T-helper 2 cell (primary cell): ENCODE measurements around the gene NOX5.

ENCODE experiments used
- DNase-seq, 5 experiments: peaks; one replicate each; pipeline versions ENCODE4 v3.0.0 to v3.0.0-alpha.2; 2012 to 2022

Gene NOX5

DNA sequence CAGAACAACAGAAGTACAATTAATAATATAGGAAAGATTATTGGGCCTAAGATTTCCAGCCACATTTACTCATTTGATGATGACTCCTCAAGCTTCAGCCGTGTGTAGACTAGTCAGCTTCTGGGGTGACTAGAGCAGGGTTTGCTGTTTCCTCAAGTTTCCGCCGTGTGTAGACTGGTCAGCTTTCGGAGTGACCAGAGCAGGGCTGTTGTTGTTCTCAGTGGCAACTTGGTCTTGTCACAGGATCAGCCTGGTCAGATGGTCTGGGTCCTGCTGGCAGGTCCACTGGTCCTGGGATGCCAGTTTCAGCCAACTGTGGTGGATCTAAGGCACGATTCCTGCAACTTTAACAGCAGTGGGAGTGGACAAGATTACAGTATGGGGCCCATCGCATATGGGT lies 21.8 kb upstream of the NOX5 start:
- no peak for DNase-seq

GRCh38 chr15:68993276-68993675 lies 21.2 kb upstream of the NOX5 start:
- no peak for DNase-seq

DNA sequence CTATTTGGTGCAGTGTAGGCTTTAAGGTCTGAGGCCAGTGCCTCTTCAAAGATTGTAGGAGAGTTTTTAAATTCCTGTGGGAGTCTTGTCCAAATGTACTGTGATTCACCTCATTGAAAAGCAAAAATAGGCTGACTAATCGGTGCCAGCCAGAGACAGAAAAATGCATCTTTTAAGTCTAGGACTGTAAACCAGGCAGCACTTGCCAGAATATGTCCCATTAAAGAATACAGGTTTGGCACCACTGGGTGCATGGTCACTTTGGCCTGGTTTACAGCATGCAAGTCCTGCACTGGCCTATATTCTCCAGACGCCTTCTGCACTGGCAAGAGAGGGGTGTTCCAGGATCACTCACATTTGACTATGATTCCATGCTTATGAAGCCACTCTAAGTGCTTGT lies 20.3 kb upstream of the NOX5 start:
- no peak for DNase-seq

DNA sequence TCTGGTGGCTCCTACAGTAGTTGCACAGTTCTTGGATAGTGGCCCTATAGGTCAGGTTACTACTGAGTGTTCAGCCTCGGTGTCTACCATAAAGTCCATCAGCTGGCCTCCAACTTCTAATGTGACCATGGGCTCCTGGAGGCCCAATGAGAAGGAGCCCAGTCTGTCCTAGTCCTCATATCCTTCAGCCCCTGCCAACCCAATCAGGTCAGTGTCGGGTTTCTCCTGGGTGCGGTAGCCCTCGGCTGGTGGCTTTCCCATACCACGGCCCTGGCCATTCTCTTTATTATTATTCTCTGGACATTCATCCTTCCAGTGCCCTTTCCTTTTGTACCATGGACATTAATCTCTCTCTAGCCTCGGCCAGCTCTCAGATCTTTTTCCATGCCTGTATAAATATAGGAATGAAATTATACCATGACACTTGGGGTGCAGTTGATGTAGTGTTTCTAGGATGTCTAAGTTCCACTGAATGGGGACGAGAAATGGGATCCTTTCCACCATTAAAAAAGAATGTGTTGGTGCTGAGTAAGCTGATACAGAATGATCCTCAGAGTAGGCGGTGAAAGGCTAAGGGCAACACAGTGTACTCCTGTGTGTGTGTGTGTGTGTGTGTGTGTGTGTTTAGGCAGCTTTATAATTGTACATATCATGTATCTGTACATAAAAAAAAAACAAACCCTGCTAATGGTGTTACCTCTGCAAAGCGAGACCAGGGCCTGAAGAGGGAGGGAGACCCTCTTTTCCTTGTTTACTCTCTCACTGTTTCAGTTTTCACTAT lies 19.3 kb upstream of the NOX5 start:
- DNase-seq = no peak

DNA sequence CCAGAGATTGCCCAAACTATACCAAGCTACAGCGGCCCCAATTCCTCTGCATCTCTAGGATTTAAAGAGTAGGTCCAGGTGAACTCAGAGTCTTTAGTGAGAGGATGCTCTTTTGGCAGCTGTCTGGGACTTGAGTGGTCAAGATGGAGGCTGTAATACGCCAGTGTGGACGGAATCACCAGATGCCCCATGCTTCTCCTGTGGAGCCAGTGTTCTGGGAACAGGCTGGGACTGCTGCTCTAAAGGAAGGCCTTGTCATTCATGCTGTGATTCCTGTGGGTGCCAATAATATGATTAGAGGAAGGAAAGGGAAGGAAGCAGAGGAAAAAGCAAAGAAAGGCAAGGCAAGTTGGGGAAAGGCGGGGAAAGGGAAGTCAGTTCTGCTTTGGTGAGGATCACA lies 17.4 kb upstream of the NOX5 start:
- no peak for DNase-seq

GRCh38 chr15:68997930-68998777 lies 16.3 kb upstream of the NOX5 start:
- no peak for DNase-seq

- no peak for DNase-seq
Observed at GRCh38 chr15:68999091-68999490, 15.4 kb upstream of the NOX5 start.

DNA sequence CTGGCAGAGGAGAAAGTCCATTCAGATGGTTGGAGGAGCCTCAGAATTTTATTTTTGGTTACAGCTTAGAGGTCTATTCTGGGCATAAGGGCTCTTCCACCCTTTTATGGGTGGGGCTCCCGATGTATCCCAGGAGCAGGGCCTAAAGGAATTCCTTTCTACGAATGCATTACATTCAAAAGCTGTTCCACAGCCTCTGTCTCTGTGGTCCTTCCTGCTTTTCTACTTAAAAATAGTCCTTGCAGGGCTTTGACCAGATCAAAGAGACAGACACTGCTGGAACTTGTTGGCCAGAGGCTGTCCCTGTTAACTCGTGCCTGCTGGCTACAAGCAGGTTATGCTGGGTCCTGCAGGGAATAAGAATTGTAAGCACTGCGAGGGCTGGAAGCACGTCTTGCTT lies 14.4 kb upstream of the NOX5 start:
- DNase-seq = no peak

DNA sequence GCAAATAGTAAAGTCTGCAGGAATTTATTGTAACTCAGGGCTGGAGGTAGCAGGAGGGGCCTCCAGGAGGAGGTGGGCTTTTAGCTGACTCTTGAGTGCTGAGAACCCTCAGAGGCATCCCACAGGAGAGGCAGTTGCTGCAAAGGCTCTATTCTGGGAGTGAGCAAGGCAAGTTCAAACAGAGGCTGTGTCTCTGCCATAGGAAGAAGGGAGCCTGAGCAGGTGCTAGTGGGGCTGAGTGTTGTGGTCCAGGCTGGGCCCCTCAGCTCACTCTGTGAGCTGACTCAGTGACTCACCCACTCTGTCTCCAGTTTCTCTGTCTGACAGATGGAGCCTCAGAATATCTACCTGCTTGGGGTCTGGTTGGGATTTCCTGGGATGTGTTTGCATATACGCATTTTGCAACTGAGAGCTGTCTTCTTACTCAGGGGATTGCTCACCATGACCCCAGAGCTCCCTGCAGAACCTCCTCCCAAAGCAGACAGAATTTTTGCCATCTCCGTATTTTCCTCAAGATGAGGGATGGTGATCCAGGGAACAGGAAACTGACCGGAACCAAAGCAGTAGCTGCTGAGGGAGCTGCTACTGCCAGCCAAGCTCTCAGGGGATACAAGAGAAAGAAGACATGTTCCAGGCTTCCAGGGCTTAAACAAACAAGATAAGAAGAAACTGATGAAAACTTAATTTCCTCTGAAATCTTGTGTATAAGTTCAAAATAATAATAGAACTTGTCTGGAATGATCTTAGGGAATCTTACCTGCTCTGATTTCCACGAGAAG lies 13.6 kb upstream of the NOX5 start:
- DNase-seq = no peak

- no peak for DNase-seq
Observed at GRCh38 chr15:69002783-69003182, 11.7 kb upstream of the NOX5 start.

DNA sequence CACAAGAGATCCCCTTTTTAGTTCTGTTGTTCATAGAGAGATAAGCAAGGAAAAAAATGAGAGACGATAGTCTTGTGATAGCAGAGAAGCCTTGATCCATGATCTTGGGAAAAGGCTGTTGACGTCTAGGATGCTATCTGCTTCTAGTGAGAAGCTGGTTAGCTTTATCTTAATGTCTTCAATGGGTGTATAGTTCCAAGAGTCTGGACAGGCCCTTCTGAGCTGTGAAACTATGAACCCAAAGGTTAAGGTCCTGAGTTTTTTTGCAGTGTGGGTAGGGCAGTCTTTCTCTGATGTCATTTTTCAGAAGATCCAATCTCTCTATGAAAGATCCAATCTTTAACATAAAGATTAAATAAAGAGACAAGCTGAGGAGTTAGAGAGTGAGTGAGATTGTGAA lies 10.5 kb upstream of the NOX5 start:
- no peak for DNase-seq

- no peak for DNase-seq
Observed at GRCh38 chr15:69008056-69008455, 6.4 kb upstream of the NOX5 start.

- DNase-seq = no peak
Observed at GRCh38 chr15:69009341-69009740, 5.2 kb upstream of the NOX5 start.

GRCh38 chr15:69011641-69012040 lies 2.9 kb upstream of the NOX5 start:
- no peak for DNase-seq

DNA sequence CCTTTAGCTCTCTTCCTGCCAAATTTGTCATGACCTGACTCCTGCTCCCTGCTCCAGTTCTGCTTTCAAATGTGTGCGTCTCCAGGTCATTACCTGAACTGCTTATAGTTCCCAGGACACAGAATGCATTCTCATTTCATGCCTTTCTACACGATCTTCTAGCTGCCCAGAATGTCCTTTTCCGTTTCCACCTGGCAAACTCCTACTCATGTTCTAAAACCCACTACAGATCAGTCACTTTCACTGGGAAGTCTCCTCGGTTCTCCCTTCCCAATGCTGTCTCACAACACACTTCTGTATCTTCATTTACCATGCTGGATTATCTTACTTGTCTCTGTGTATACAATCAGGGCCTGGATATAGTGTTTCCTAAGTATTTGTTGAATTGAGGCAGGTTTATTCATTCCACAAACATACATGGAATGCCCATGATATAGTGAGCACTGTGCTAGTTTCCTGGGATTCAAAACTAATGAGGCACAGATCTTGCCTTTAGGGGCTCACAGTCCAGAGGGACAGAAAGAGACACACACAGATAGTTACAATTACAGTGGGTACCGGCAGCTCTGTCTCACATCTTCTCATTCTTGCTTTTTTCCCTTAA lies 1.6 kb upstream of the NOX5 start:
- DNase-seq = no peak

DNA sequence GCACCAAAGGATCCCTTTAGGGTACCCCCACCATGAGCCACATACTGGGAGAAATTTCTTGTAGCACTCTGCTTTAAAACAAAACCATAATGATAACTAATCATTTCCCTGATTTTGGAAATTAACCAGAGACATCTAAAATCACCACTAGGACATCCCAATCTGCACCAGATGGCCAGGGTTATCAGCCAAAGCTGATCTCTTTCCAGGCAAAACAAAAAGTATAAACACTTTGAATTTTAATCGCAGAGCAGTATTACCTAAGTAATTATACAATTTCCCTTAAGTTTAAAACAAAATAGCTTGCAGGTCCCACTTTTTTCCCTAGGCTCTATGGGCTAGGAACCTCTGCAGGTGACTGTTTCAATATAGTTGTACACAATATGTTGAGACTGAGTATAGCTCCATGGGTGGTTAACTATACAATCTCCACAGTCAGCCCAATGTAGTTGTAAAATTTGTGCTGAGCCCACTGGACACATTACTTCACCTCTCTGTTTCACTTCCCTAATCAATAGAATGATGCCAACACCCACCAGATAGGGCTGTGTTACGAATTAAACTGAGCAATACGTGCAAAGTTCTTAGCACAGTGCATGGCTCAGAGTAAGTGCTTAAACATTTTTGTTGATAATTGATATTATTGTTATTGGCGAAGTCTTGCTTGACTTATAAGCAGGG lies 629 bp upstream of the NOX5 start:
- no peak for DNase-seq

DNA sequence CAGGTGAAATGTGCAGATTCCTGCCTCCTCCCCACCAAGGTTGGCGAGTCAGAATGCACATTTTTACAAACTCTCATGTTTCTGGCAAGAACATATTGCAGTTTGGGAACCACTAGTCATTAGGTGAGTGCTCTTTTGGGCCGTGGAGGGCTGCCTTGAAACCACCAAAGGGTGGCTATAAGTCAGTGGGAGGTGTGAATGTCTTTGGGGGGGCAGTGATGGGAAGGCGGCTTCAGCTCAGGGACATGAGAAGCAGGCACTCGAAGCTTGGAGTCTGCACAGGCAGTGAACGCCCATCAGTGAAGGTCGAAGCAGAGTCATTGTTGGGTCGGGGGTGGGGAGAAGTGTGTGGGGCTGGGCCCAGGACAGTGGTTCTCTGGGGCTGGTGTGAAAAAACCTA lies 1.1 kb downstream of the NOX5 start:
- no peak for DNase-seq

DNA sequence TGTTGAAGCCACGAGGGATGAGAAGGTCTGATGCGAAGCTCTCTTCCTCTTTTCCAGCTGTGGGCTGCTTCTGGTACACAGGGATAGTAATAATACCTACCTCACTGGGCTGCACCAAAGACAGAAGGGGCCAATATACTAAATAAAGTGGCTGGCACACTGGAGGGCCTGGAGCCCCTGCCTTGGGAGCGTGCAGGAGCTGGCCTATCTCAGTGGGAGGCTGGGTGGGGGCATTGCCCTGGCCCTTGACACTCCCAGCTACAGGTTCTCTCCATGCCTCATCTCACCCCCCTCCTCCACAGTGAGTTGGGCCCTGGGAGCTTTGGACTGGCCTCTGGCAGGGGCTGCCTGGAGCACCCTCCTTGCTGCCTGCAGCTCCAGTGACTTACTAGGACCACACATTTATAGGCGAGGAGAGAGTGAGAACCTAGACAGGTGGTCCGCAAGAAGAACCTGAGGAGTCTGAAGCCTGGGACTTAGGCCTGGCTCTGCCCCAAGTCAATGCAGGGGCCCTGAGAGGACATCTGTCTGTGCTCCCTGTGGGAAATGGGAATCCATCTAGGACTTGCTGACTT lies 1.6 kb downstream of the NOX5 start:
- DNase-seq = no peak

GRCh38 chr15:69017978-69018377 lies 3.5 kb downstream of the NOX5 start:
- no peak for DNase-seq

DNA sequence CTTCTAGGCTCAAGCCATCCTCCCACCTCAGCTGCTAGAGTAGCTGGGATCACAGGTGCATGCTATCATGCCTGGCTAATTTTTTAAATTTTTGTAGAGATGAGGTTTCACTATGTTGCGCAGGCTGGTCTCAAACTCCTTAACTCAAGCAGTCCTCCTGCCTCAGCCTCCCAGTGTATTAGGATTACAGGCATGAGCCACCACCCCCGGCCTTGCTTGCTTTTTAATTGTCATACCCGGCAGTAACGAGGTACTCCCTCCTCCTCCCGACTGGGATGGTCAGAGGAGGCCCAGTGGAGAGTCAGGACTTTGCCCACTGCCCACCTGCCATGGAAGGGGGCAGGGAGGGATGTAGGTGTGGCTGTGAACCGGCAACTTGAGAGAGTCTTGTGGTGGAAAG lies 4.5 kb downstream of the NOX5 start:
- DNase-seq = no peak

DNA sequence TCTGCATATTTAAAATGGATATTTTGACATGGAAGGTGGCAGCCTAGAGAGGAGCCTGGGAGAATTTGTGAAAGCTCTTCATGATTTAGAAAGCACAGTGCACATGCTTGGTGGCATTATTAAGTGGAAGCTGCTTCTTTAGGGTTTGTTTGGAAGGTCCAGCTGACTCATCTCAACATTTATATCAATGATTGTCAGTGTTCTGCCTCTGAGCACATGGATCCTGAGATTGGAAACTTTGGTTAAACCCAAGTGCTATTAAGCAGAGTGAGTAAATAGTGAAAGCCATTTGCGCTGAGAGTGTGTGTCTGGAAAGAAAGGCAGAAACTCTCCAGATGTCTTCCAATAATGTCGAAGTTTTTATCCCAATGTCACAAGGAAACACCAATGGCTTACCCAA lies 7.4 kb downstream of the NOX5 start:
- DNase-seq = no peak

GRCh38 chr15:69025320-69025719 lies 10.8 kb downstream of the NOX5 start:
- DNase-seq = no peak
